Smooth muscle cell of the brain vasculature (primary cell): ENCODE measurements around the gene BLCAP.
"Not testable (repeated sequence)": the region's sequence is repeated elsewhere in the genome, so short reads cannot be mapped to it uniquely, and the experiment has no call there.

Experiments
- DNase-seq: peaks from one replicate; pipeline ENCODE4 v3.0.0-alpha.2; 2012; ENCODE audit warnings: low read depth, low spot score

Gene BLCAP

GRCh38 chr20:37527638-37528445 is at the start of gene BLCAP:
Gene BLCAP, minus strand, starts transcription at chr20:37527876. Its CDS starts 8,702 bp downstream, at chr20:37519174.
- peak; percentile 69 for DNase-seq

GRCh38 chr20:37577436-37577835 is 49.8 kb upstream of the BLCAP start:
- DNase-seq: not testable (repeated sequence)

- no peak for DNase-seq
These were observed 49.2 kb upstream of the BLCAP start for GRCh38 chr20:37576911-37577310.

- no peak for DNase-seq
These were observed 48.2 kb upstream of the BLCAP start for GRCh38 chr20:37575884-37576283.

GRCh38 chr20:37574199-37574890 is 46.7 kb upstream of the BLCAP start:
- no peak for DNase-seq

GRCh38 chr20:37573626-37574198 is 46.0 kb upstream of the BLCAP start:
- DNase-seq: no peak

GRCh38 chr20:37571033-37571432 is 43.4 kb upstream of the BLCAP start:
- no peak for DNase-seq

GRCh38 chr20:37570419-37570818 is 42.7 kb upstream of the BLCAP start:
- DNase-seq: no peak

GRCh38 chr20:37567671-37568588 is 40.3 kb upstream of the BLCAP start:
- DNase-seq: no peak

GRCh38 chr20:37567331-37567665 is 39.6 kb upstream of the BLCAP start:
- DNase-seq: no peak

GRCh38 chr20:37566590-37567330 is 39.1 kb upstream of the BLCAP start:
- DNase-seq: no peak

GRCh38 chr20:37565134-37565811 is 37.6 kb upstream of the BLCAP start:
- no peak for DNase-seq

GRCh38 chr20:37564388-37565133 is 36.9 kb upstream of the BLCAP start:
- no peak for DNase-seq

GRCh38 chr20:37564016-37564387 is 36.3 kb upstream of the BLCAP start:
- DNase-seq: no peak

- no peak for DNase-seq
These were observed 35.2 kb upstream of the BLCAP start for GRCh38 chr20:37562695-37563480.

- DNase-seq: no peak
These were observed 33.0 kb upstream of the BLCAP start for GRCh38 chr20:37560629-37561028.

GRCh38 chr20:37559312-37560027 is 31.8 kb upstream of the BLCAP start:
- DNase-seq: no peak

- DNase-seq: no peak
These were observed 31.1 kb upstream of the BLCAP start for GRCh38 chr20:37558779-37559178.
